HS-27A (cell line): ENCODE measurements around the gene CFAP74.

Source experiments
- DNase-seq: peaks from one replicate; pipeline ENCODE4 v3.0.0-alpha.2; 2012; ENCODE audit warnings: low read depth, missing footprints

Gene CFAP74

DNA sequence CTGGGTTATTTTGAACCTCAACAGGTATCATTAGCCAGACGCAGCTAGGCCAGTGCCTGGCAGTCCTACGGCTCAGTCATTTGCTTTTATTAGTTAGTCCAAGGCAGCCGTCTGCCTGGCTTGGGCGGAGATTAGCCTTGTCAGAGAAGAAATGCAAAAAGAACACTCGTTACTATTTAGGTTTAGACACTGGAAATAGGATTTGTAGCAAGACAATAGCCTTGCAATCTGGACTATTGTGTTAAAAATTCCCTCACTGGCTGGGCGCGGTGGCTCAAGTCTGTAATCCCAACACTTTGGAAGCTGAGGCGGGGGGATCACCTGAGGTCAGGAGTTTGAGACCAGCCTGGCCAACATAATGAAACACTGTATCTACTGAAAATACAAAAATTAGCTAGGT is 35.7 kb upstream of the CFAP74 start:
- DNase-seq: no peak

GRCh38 chr1:2038229-2038628 is 34.6 kb upstream of the CFAP74 start:
- DNase-seq: no peak

GRCh38 chr1:2037314-2037979 is 33.9 kb upstream of the CFAP74 start:
- DNase-seq: no peak

DNA sequence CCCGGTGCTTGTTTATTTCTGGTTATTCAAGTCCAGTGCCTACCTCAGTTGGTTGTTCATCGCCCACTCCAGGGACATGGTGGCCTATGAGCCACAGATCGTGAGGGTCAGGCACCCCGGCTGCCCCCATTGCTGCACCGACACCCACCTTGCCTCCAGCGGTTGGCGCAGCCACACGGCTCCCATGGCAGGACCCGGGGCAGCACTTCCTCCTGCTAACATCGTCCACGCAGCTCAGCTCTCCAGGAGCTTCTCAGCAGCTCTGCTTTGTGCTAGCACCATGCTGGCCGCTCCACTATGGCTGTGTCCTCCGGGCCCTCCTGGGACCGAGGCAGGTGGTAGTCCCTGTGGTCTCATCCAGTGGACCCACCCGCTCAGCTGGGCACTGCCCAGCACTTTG is 32.7 kb upstream of the CFAP74 start:
- DNase-seq: no peak

DNA sequence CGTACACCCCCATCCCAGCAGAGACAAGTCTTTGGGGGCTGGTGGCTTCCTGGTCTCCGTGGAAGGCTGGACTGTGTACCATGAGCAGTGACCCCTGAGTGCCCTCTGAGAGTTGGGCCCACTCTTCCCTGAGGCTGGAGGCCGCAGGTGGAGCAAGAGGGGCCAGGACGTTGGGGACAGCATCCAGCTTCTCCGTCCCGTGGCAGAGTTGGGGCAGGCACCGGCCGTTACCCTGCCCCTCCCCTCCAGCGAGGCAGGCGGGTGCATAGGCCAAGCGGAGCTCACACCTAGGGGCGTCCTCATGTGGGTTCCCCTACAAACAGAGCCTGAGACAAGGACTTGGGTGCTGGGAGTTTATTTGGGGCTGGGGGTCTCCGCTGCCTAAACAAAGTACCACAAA is 29.6 kb upstream of the CFAP74 start:
- DNase-seq: no peak

DNA sequence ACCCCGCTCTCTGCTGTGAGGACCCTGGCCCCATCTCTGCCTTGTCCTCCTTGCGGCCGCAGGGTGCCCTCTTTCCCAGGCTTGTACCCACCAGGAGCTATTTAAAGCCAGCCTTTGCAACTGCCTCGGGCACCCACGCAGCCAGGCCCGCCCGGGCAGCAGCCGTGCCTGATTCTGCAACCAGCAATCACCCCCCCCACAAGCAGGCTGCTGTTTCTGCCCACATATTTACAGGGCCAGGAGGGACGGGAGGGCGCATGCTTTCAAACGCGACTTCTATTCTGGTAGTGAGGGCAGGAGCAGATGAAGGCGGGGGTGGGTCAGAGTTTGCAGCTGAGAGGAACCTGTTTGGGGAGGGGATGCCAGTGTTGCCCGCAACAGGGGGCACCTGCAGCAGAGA is 29.2 kb upstream of the CFAP74 start:
- DNase-seq: no peak

- no peak for DNase-seq
Observed at GRCh38 chr1:2031546-2032540, 28.3 kb upstream of the CFAP74 start.

DNA sequence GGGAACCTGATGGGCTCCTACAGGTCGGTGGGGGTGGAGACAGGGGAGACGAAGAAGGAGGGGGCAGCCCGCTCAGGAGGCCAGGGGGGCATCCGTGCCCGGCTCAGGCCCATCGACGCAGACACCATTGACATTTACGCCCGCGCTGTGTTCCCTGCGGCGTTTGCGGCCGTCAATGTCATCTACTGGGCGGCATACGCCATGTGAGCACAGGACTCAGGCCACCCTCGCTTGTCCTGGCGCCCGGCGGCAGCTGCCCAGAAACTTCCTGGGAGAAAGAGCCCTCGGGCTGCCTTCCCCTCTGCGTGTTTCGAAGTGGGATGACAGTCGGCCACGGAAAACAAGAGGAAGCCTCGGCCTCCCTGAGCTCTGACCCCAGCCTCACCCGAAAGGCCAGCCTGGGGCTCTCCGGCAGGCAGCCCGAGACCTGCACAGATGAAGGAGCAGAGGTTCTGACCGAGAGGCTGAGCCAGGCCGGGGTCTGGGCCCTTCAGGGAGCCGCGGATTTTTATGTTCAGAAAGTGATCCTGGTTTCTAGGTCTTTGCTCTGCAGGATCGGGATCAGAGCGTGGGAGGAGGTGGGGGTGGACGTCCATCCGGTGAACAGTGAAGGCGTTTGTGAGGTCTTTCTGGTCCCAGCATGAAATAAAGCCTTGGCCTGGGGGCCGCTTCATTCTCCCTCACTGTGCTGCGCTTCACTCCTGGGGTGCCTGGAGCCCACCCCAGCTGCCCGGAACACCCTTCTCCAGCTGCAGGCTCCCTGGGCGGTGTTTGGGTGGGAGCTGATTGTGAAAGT is 26.7 kb upstream of the CFAP74 start:
- no peak for DNase-seq

GRCh38 chr1:2029561-2029960 is 26.0 kb upstream of the CFAP74 start:
- no peak for DNase-seq

DNA sequence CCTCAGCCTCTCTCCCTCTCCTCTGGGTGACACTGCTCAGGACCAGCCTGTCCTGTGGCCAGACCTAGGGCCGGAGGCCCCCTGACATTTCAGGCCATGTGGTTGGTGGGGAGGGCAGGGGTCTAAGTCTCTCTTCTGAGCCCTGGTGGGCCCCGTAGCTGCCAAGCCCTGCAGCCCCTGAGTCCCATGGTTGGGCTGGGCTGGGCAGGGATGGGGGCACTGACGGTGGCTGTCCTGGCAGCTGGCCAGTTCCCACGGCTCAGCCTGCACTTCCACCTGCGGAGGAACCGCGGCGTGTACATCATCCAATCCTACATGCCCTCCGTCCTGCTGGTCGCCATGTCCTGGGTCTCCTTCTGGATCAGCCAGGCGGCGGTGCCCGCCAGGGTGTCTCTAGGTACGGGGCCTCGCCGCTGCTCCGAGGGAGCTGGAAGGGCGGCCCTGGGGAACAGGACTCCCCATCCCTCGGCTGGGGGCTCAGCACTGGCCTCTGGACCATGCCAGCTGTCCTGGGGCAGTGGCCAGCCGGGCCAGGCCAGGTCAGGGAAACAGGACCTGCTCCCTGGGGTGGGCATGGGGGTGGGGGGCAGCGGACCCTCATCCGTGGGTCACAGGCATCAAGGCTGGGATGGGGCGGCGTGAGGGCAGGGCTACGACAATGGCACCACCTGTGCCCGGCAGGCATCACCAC is 25.4 kb upstream of the CFAP74 start:
- DNase-seq: no peak

DNA sequence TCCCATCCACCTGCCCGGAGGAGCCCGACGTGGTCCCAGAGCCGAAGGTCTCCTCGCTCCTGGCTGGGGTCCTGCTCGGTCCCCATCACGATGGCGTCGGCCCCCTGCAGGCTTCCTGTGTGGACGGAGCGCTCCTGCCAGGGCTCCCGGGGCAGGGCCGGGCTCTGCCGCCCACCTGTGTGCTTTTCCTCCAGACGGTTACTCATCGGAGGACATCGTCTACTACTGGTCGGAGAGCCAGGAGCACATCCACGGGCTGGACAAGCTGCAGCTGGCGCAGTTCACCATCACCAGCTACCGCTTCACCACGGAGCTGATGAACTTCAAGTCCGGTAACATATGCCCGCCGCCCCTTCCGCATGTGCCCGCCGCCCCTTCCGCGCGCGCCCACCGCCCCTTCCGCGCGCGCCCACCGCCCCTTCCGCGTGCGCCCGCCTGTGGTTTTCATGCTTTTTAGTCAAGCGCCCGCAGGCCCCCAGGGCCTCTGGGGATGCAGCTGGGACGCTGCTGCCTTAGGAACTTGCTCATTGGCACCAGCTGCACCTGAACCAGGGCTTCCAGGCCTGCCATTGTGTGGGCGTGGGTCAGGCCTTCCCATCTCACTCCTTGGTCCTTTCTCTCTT is 24.5 kb upstream of the CFAP74 start:
- DNase-seq: no peak

GRCh38 chr1:2025491-2025981 is 21.9 kb upstream of the CFAP74 start:
- no peak for DNase-seq

- DNase-seq: no peak
Observed at GRCh38 chr1:2024887-2025286, 21.3 kb upstream of the CFAP74 start.

- DNase-seq: no peak
Observed at GRCh38 chr1:2024451-2024850, 20.9 kb upstream of the CFAP74 start.

GRCh38 chr1:2023187-2023586 is 19.6 kb upstream of the CFAP74 start:
- no peak for DNase-seq

GRCh38 chr1:2022063-2022770 is 18.6 kb upstream of the CFAP74 start:
- no peak for DNase-seq

DNA sequence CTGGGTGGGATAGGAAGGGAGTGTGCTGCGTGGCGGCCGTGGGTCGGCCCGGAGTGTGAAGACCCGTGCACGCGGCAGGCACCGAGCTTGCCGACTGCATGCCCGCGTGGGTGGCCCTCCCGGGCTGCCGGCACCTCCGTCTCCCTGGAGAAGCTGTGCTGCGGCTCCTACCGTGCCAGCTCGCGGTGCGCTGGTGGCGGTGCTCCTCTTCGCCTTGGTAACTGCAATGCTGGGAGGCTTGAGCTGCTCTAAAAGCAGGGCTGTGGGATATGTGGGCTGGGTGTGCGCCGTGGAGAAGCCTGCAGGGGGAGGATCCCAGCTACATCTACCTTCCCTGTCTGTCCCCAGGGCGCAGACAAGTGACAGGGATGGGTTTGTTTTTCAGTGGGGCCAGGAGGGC is 18.0 kb upstream of the CFAP74 start:
- DNase-seq: no peak

- DNase-seq: no peak
Observed at GRCh38 chr1:2020310-2020655, 16.7 kb upstream of the CFAP74 start.

DNA sequence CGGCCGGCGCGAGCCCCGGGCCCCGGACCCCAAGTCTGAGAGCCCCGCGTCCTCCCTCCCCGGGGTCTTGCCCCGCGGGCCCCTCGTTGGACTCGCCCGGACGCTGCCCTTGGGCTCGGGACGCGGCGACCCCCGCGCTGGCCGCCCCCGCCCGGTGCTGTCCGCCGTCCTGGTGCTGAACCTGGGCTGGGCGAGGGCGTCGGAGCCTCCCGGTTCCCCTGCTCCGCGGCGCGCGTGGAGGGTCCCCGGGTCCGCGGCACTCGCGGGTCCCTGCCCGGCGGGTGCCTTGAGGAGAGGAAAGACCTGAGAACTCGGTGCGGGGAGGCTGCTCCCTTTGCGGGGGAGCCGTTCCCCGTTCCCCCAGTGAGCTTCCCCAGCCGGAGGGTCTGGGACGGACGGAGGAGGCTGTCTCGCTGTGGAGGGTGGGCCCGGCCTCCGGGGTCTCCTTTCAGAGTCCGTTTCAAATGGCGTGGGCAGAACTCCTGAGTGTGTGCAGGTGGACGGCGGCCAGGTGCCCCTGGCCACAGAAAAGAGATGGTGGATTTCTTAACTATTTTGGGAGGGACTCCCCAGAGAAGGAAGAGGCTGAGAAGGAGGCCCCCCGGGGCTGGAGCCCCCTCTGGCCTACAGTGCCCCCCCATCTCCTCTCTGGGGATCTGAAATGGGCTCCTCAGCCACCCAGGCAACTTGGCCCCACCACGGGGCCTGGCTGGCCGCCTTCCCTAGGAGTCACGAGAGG is 16.2 kb upstream of the CFAP74 start:
- DNase-seq: no peak

DNA sequence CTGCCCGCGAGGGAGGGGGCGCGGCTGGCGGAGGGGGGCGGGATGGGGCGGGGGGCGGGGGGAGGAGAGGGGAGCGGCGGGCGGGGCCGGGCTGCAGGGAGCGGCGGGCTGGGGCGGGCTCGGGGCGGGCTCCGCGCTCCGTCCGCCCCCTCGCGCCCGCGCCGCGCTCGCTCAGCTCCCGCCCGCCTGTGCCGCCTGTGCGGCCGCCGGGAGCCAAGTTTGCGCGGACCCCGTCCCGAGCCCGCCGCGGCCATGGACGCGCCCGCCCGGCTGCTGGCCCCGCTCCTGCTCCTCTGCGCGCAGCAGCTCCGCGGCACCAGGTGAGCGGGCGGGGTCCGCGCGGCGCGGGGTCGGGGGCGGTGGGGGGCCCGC is 15.6 kb upstream of the CFAP74 start, which contains the start of gene GABRD:
Gene GABRD (plus strand): TSS at position 174 of the 372 bp plus-strand sequence. CDS start 79 bp downstream, at position 253.
- DNase-seq: no peak
